ENCODE data around the gene HSD17B11.
"Not testable (repeated sequence)": the region's sequence is repeated elsewhere in the genome, so short reads cannot be mapped to it uniquely, and the experiment has no call there.

The HSD17B11 gene

DNA sequence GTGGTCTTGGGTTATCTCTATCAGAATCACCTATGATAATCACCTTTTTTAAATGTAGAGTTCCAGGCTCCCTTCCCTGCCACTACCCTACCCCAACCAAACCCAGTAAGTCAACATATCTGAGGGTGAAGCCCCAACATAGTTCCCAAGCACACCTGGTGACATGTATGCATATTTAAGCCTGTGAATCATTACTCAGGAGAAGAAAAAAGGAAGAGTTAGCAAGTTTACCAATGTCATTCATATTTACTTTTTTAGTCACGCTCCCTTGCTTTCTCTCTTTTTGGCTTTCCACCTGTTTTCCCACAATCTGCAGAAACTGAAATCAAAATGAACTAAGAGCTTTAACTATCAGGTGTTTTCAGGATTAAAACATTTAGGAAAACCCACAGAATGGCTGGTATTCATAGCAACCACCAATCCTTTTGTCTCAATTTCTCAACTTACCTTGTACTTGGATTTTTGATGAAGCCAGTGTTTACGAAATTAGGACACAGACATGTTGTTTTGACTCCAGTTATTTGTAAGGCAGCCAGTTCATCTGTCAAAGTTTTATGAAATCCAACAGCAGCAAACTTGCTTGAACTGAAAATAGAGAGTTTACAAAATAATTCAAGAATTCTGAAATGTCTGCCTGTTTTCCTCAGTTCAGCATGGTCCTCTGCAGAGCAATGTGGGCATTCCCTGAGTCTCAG is 34.0 kb downstream of the HSD17B11 start:
- DNase-seq (ENCODE audit: low read depth), result no peak

DNA sequence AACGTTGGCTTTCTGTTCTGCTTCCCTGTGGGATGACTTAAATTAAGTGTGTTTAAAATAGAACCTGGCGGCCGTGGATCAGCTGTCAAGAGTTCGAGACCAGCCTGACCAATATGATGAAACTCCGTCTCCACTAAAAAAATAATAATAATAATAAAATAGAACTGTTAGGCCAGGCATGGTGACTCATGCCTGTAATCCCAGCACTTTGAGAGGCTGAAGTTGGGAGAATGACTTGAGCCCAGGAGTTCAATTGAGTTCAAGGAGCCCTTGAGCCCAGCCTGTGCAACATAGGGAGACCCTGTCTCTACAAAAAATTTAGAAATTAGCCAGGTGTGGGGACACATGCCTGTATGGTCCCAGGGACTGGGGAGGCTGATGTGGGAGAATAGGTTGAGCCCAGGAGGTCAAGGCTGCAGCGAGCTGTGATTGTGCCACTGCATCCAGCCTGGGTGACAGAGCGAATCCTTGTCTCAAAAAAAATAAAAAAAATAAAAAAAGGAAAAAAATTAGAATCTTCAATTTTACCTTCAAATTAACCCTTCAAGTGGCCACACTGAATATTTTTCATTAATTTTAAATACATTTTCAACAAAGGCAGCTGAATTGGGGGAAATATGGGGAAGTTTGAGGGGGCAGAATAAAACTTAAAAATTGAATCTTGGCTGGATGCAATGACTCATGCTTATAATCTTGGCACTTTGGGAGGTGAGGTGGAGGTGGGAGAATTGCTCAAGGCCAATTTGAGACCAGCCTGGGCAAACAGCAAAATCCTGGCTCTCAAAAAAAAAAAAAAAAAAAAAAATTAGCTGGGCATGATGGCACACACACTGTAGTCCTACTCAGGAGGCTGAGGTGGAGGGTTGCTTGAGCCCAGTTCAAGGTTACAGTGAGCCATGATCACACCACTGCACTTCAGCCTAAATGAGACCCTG is 36.6 kb downstream of the HSD17B11 start:
- DNase-seq (ENCODE audit: low read depth), result no peak

DNA sequence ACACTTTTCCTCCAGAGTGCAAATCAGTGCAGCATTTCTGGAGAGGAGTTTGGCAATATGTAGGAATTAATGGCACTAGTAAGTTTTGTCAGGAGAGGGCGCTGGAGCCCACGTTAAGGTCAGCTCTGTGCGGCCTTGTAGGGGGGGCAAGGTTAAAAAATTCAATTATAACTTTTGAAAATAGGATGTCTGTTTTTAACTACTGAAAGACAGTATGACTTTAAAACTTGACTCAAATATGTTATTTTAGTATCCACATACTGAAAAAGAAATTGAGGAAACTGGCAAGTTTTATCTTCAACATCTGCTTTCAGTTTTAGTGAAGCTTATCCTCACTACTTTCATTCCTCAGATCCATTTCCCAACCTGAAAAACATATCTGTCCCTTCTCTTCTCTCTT is 37.4 kb downstream of the HSD17B11 start:
- peak; percentile 27 for DNase-seq (ENCODE audit: low read depth)

DNA sequence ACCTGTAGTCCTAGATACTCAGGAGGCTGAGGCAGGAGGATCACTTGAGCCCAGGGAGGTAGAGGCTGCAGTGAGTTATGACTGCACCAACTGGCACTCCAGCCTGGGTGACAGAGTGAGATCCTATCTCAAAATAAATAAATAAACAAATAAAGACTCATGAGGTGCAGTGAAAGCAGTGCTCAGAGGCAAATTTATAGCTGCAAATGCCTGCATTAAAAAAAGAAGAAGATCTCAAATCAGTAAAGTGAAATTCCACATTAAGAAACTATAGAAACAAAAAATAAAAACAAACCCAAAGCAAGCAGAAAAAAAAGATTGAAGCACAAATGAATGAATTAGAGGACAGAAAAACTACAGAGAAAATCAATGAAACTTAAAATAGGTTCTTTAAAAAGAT is 45.8 kb downstream of the HSD17B11 start:
- no peak for DNase-seq (ENCODE audit: low read depth)

DNA sequence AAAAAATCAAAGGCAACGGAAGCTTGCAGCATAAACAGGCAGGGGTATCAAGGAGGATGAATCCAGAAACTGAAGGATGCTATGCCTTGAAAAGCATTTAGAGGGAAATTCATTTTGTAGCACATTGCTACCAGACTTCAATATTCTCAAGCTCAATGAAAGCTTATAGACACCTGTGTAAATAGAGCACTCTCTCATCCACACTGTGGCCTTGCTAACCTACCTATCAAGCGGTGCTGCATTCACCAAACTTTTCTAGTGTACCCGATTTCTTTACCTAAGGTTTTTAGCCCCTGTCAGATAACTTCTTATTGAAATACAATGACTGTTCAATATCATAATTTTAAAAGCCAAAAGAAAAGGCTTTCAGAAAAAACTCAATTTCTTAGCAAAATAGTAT is 48.1 kb downstream of the HSD17B11 start:
- DNase-seq (ENCODE audit: low read depth), result no peak

DNA sequence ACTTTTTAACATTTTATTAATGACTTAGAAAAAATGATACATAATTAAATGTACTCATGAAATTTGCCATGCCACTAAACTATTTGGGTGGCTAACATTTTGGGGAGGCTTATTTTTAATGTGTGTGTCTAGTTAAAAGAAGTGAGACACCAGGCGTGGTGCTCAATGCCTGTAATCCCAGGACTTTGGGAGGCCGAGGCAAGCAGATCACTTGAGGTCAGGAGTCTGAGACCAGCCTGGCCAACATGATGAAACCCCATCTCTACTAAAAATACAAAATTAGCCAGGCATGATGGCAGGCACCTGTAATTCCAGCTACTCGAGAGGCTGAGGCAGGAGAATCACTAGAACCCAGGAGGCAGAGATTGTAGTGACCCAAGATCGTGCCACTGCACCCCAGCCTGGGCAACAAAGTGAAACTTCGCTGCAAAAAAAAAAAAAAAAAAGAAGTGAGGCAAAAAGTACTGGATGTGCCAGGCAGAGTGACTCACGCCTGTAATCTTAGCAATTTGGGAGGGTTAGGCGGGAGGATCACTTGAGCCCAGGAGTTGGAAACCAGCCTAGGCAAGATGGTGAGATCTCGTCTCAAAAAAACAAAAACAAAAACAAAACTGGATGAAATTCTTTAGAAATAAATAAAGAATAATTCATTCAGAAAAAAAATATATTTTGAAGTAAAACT is 48.9 kb downstream of the HSD17B11 start:
- DNase-seq (ENCODE audit: low read depth), result peak; percentile 53

DNA sequence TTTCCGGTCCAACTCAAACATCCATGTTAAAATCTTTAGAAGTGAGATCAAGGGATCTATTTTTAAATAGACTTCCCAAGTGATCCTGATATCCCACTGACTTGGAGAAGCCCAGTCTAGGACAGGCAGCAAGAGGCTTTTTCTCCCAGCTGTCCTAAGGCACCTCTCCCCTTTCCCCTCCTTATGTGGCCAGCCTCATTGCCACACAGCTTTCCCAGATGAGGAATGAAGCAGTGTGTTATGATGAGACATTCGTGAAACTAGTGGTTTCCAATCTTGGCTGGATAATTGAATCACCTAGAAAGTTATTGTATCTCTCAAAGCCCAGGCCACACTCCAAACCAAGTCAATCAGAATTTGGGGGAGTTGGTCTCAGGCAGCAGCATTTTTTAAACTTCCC is 51.5 kb downstream of the HSD17B11 start:
- no peak for DNase-seq (ENCODE audit: low read depth)

DNA sequence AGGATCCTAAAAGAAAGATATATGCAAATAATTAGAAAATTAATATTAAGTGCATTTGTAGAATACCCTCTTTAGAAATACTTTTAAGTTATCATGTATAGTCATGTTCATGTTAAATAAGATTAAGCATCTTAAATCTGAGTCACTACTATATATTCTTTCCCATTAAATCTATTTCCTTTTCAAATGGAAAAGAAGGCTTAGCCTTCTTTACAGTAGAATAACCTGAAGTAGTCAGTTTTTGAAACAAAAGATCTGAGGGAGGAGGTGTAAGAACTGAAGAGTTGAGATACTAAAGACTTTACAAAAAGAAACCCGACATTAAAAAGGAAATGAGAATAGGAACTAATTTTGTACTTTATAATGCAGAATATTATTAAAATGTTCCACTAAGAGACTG is 53.6 kb downstream of the HSD17B11 start:
- no peak for DNase-seq (ENCODE audit: low read depth)

DNA sequence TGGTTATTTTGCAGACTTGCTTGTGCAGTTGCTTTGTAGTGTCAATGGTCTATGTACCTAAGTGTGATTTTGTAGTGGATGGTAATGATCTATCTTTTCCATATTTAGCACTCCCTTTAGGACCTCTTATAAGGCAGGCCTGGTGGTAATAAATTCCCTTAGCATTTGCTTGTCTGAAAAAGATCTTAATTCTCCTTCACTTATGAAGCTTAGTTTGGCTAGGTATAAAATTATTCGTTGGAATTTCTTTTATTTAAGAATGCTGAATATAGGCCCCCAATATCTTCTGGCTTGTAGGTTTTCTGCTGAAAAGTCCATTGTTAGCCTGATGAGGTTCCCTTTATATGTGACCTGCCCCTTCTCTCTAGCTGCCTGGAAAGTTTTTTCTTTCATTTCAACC is 57.7 kb downstream of the HSD17B11 start:
- no peak for DNase-seq (ENCODE audit: low read depth)

DNA sequence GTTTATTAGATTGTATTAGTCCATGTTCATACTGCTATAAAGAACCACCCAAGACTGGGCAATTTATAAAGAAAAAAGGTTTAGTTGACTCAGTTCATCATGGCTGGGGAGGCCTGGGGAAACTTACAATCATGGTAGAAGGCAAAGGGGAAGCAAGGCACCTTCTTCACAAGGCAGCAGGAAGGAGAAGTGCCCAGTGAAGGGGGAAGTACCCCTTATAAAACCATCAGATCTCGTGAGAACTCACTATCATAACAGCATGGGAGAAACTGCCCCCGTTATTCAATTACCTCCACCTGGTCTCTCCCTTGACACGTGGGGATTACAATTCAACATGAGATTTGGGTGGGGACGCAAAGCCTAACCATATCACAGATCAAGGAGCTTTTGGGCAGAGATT is 60.2 kb downstream of the HSD17B11 start:
- no peak for DNase-seq (ENCODE audit: low read depth)

DNA sequence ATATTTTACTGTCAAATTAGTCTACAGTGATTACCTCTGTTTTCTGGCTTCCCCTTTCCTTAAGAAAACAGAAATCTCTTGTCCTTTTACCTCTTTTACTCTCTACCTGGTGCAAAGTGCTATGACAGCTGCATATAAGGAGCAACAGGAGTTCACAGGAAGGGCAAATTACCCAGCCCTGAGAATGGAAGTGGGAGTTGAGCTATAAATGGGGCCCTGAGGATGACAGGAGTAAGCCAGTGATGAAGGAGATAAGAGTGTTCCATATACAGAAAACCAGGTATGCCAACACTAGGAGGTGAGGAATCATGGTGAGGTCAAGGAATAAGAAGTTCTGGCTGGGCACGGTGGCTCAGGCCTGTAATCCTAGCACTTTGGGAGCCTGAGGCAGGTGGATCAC is 63.9 kb downstream of the HSD17B11 start:
- no peak for DNase-seq (ENCODE audit: low read depth)

DNA sequence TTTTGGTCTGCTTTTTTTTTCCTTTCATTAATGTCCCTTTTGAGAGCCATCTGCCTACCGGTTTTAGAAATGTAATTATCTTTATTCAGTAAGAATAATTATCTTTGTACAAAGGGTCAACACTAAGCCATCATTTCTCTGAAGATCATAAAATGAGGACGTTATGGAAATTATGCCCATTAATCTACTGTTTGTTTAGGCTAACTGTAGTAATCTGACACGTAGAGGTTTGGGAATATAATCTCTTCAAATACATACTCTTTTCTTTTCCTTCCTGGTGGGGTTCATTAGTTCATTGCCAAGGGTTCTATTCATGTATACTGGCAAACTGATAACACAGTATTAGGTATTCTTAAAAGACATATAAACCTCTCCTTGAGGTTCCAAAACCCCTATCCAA is 64.5 kb downstream of the HSD17B11 start:
- no peak for DNase-seq (ENCODE audit: low read depth)

DNA sequence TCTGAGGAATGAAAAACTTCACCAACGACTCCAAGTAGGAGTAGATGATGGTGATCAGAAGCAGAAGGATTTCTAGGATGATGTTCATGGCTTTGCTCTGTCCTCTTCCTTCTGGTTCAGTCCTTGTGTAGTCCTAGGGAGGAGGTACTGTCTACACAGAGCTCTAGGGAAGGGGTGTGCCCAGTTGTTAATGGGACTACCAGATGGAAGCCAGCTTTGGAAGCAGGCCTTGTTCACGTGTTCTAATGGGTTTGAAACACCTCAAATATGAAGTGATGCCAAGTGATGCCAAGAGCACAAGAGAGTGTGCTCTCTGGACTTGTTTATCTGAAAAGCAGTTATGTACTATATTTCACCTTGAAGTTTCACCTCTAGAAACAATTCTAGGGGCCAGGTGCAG is 68.2 kb downstream of the HSD17B11 start, which contains the start of gene HSD17B13:
Gene HSD17B13 (minus strand): TSS at position 129 of the 400 bp plus-strand sequence. CDS start 41 bp downstream, at position 88.
- no peak for DNase-seq (ENCODE audit: low read depth)

DNA sequence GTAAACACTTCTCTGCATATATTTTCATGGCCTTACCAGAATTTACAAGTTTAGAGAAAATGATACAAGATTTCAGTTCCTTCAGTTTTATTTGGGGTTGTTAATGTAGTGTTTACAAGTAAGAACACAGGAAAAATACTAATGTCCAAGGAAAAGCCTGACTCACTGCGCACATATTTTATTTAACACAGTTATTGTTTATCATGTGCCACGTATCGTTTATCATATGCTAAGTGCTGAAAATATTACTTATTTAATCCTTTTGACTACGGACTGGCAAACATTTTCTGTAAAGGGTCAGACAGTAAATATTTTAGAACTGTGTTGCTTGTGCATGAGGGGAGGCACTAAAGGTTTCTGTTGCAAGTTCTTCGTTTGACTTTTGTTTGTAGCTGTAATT is 69.1 kb downstream of the HSD17B11 start:
- no peak for DNase-seq (ENCODE audit: low read depth)

DNA sequence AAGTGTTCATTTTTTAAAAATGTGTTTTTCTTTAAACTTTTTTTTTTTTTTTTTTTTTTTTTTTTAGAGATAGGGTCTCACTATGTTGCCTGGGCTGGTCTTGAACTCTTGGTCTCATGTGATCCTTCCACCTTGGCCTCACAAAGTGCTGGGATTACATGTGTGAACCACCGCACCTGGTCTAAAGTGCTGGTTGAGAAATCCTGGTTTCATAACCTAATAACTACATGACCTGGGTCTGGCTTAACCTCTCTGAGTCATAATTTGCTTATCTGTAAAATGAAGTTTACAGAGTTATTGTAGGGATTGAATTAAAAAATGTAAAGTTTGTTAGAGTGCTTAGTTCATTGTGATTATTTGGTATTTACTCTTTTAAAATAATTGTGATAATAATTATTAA is 73.5 kb downstream of the HSD17B11 start:
- DNase-seq (ENCODE audit: low read depth), result no peak

DNA sequence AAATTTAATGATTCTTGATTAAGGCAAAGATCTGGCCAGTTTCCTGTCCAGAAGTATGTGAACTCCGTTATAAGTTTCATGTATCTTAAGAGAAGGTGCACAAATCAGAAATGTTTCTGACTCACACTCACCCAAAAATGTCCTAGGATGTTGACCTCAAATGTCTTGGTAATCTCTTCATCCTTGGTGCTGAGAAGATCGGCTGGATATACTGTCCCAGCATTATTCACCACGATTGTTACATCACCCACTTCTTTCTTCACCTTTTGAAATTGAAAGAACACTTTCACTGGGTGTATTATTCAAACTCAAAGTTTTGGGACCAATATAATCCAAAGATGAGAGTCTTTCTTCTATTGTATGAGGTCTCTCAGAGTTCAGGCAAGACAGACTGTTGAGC is 74.0 kb downstream of the HSD17B11 start:
- no peak for DNase-seq (ENCODE audit: low read depth)

DNA sequence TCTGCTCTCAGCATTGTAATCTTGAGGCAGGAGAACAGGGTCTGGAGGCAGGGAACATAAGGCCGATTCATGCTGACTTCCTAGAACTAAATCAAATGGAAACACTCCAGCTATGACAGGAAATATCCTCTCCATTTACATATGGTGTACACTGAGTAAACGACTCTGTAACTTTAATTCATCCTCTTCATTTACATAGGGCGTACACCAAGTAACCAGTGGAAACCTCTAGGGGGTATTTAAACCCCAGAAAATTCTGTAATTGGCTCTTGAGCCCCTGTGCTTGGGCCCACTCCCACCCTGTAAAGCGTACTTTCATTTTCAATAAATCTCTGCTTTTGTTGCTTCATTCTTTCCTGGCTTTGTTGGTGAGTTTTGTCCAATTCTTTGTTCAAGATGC is 76.0 kb downstream of the HSD17B11 start:
- DNase-seq (ENCODE audit: low read depth), result not testable (repeated sequence)

DNA sequence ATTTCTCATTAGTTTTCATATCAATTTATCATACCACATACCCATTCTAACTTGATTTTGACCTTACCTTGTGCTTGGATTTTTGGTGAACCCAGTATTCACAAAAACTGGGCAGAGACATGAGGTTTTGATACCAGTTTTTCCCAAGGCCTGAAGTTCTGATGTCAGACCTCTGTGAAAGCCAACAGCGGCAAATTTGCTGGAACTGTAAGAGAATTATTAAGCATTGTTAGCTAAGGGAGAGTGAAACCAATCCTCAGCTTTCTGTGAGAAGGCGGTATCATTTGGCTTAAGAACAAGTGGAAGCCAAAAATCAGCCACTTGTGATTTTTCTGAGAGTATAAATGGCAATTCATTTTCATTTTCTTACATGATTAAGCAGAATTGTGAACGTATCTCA is 77.2 kb downstream of the HSD17B11 start:
- DNase-seq (ENCODE audit: low read depth), result no peak

DNA sequence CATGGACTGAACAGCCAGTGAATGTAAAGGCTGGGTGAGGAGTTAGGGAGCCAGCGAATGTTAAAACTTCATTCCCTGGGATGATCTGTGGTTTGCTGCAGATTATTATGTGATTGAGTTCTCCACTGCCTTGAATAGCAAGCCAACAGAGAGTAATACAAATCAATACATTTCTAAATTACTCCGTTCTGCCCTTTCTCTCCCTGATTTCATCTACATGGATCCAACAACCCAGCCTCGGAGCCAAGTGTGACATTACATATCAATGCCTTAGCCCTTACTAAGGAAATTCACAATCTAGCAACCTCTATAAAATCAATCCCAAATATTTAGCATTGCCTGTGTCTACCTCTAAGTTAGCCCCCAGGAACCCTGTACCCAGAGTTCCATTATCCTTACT is 79.3 kb downstream of the HSD17B11 start:
- DNase-seq (ENCODE audit: low read depth), result no peak

DNA sequence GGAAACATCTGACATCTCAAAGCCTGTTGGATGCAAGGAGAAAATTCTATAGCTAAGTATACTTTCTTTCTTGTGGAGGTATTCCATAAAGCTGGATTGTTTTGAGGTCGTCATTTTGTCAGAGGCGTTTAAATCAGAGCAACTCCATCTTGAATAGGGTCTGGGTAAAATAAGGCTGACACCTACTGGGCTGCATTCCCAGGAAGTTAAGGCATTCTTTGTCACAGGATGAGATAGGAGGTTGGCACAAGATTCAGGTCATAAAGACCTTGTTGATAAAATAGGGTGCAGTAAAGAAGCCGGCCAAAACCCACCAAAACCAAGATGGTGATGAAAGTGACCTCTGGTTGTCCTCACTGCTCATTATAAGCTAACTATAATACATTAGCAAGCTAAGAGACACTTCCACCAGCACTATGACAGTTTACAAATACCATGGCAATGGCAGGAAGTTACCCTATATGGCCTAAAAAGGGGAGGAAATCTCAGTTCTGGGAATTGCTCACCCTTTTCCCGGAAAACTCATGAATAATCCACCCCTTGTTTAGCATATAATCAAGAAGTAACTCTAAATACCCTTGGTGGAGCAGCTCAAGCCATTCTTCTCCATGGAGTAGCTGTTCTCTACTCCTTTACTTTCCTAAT is 80.2 kb downstream of the HSD17B11 start:
- DNase-seq (ENCODE audit: low read depth), result no peak

DNA sequence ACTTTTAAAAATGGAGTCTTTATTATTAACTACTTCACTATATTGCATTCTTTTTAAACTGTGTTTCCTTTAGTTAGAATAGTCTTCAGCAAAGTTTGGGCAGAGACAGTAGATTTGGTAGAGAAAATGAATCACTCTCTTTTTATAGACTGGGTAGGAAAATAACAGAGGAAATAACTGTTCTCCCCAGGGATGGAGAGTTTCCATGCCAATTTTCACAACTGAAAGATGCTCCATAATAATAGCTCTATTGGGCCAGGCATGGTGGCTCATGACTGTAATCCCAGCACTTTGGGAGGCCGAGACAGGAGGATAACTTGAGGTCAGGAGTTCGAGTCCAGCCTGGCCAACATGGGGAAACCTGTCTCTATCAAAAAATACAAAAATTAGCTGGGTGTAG is 81.4 kb downstream of the HSD17B11 start:
- DNase-seq (ENCODE audit: low read depth), result no peak

DNA sequence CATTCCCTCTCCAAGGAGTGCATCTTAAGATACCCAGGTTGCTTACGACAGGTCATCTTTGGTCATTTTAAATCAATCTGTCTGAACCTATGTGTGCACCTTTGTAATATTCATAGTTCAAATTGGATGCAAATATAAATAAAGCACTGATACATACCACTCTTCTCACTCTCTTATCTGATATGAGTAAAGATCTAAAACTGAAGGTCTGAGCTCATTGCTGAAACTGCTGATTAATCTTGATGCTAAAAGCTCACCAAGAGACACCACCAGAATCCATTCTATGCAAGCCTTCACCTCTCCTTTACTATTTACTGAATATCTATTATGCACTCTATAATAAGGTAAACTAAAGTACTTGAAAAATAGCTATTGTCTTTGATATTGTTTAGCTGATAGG is 84.9 kb downstream of the HSD17B11 start:
- DNase-seq (ENCODE audit: low read depth), result no peak

Measured in HS-27A (cell line).